Ascending aorta (tissue), 2 donors: Measurements from ENCODE around the gene NUDT13. TPM values are rescaled to one million over a fixed set of nuclear protein-coding genes. Genes with fewer than 3 reads are reported as not detected.
A peak's percentile ranks its signal among the peaks of the same experiment; 100 is the strongest.
"Not testable (repeated sequence)": the region's sequence is repeated elsewhere in the genome, so short reads cannot be mapped to it uniquely, and the experiment has no call there.

Source experiments
- DNase-seq, 2 donors: peaks; one replicate each; pipeline ENCODE4 v3.0.0-alpha.2; 2019; ENCODE audit warnings: low spot score in 2 of 2
- H3K27ac ChIP-seq, 2 donors: fragments of 200-600 bp; sonication (generic); one replicate each; pipeline ENCODE4 v1.5.1; 2016 to 2017; ENCODE audit warnings: mild to moderate bottlenecking in 1 of 2
- H3K27me3 ChIP-seq: fragments of 200-600 bp; sonication (generic); one replicate; pipeline ENCODE4 v1.5.1; 2017
- H3K36me3 ChIP-seq, 2 donors: fragments of 200-600 bp; sonication (generic); one replicate each; pipeline ENCODE4 v1.5.1; 2016
- H3K4me1 ChIP-seq, 2 donors: fragments of 200-600 bp; sonication (generic); one replicate each; pipeline ENCODE4 v1.5.1; 2016 to 2017; ENCODE audit warnings: mild to moderate bottlenecking in 1 of 2
- H3K4me3 ChIP-seq, 2 donors: fragments of 200-600 bp; sonication (generic); one replicate each; pipeline ENCODE4 v1.5.1; 2016 to 2017; ENCODE audit warnings: mild to moderate bottlenecking in 1 of 2
- H3K9me3 ChIP-seq, 2 donors: fragments of 200-600 bp; sonication (generic); one replicate each; pipeline ENCODE4 v1.5.1; 2016
- intact Hi-C: fragments of 100-400 bp; cut with DNase I; formaldehyde crosslinking; loops from one replicate; pipeline ENCODE4 v1.15.1; 2023
- total RNA-seq: library from RNA; depleted of rRNA; stranded (reverse); fragments of >200 nt; gene quantifications from one replicate; pipeline ENCODE4 v1.1.0, GENCODE V29; 2016
- TF ChIP-seq, protein P1 (sequence below), 3 experiments: fragments of 200-600 bp in 2 of 3; fragments of 450-650 bp in 1 of 3; sonication (generic) in 2 of 3; IDR thresholded peaks; one replicate each; pipeline ENCODE4 v1.5.1; 2016 to 2019; ENCODE audit warnings: antibody characterized with exemption in 3 of 3, mild to moderate bottlenecking in 1 of 3, moderate library complexity in 1 of 3

The NUDT13 gene
- total RNA-seq, 1 donor from 2014 or later, result 7.6 TPM

DNA sequence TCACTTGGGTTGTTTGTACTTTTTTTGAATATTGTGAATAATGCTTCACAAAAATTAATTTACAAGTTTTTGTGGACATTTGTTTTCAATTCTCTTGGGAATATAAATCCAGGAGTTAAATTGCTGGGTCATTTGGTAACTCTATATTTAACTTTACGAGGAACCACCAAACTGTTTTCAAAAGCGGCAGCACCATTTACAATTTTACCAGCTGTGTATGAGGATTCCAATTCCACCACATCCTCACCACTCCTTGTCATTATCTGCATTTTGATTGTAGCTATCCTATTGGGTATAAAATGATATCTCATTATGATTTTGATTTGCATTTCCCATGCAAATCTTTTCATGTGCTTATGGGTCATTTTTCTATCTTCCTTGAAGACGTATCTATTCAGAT, 4.0 kb upstream of the NUDT13 start:
- Histone ChIP-seq H3K27me3 (no peaks in the 10 kb centered on the region), H3K36me3 (no peaks in the 10 kb centered on the region), H3K27ac (no peak overlapping the region), H3K9me3 (no peaks in the 10 kb centered on the region), H3K4me3 (no peak overlapping the region), H3K4me1 (no peaks in the 10 kb centered on the region)
- TF ChIP-seq, protein P1, sequence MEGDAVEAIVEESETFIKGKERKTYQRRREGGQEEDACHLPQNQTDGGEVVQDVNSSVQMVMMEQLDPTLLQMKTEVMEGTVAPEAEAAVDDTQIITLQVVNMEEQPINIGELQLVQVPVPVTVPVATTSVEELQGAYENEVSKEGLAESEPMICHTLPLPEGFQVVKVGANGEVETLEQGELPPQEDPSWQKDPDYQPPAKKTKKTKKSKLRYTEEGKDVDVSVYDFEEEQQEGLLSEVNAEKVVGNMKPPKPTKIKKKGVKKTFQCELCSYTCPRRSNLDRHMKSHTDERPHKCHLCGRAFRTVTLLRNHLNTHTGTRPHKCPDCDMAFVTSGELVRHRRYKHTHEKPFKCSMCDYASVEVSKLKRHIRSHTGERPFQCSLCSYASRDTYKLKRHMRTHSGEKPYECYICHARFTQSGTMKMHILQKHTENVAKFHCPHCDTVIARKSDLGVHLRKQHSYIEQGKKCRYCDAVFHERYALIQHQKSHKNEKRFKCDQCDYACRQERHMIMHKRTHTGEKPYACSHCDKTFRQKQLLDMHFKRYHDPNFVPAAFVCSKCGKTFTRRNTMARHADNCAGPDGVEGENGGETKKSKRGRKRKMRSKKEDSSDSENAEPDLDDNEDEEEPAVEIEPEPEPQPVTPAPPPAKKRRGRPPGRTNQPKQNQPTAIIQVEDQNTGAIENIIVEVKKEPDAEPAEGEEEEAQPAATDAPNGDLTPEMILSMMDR (IDR thresholded peaks at IDR 0.05), result no peak
- DNase-seq, result no peak
- intact Hi-C loops, result no loop called here

DNA sequence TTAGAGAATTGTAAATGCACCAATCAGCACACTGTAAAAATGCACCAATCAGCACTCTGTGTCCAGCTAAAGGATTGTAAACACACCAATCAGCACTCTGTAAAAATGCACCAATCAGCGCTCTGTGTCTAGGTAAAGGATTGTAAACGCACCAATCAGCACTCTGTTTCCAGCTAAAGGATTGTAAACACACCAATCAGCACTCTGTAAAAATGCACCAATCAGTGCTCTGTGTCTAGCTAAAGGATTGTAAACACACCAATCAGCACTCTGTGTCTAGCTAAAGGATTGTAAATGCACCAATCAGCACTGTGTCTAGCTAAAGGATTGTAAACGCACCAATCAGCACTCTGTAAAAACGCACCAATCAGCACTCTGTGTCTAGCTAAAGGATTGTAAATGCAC, 1.0 kb upstream of the NUDT13 start:
- H3K27ac ChIP-seq, H3K4me1 ChIP-seq, H3K4me3 ChIP-seq, H3K9me3 ChIP-seq, DNase-seq, intact Hi-C loops, H3K27me3 ChIP-seq, H3K36me3 ChIP-seq: not testable (repeated sequence)

DNA sequence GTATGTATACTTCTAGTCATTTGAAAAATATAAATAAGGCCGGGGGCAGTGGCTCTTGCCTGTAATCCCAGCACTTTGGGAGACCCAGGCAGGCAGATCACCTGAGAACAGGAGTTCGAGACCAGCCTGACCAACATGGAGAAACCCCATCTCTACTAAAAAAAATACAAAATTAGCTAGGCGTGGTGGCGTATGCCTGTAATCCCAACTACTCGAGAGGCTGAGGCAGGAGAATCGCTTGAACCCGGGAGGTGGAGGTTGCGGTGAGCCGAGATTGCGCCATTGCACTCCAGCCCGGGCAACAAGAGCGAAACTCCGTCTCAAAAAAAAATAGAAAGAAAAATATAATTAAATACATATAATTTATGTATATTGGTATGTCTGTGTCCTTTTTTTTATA, 1.8 kb downstream of the NUDT13 start:
- not testable (repeated sequence) for DNase-seq, H3K4me1 ChIP-seq, H3K27me3 ChIP-seq, H3K9me3 ChIP-seq, H3K4me3 ChIP-seq, H3K36me3 ChIP-seq
- peak overlapping the region in 1 of 2 donors; percentile 88 for H3K27ac ChIP-seq
- intact Hi-C loops, result loop anchor here (5.0 kb wide), 1 partner anchor 55 kb away; the partner anchor contains the start of genes ECD and FAM149B1

DNA sequence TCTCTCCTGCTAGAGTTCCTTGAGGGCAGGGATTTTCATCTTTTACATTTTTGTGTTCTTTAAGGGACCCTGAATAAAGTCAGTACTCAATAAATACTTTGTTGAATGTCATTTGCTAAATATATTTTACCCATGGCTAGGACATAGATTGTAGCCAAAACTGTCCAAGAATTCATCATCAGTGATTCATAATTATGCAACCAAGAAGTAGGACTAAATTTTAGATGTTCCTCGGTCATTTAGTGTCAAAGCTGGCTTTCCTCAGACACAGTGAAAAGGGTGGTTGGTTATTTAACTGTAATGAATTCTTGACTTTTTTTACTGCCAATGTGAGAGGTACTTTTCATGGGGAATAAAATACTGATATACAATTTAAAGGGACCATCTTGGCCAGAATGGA, 3.3 kb downstream of the NUDT13 start:
- intact Hi-C loops, result loop anchor here (5.0 kb wide), 1 partner anchor 54 kb away; the partner anchor contains the start of genes ECD and FAM149B1
- Histone ChIP-seq H3K27ac (peak overlapping the region in 1 of 2 donors; percentile 10), H3K4me3 (no peak overlapping the region), H3K9me3 (no peaks in the 10 kb centered on the region), H3K36me3 (no peaks in the 10 kb centered on the region), H3K4me1 (peaks cover 0 to 4% of the 10 kb centered on the region in 2 donors), H3K27me3 (no peaks in the 10 kb centered on the region)
- DNase-seq, result no peak
- TF ChIP-seq, protein P1 (IDR thresholded peaks at IDR 0.05), result no peak

DNA sequence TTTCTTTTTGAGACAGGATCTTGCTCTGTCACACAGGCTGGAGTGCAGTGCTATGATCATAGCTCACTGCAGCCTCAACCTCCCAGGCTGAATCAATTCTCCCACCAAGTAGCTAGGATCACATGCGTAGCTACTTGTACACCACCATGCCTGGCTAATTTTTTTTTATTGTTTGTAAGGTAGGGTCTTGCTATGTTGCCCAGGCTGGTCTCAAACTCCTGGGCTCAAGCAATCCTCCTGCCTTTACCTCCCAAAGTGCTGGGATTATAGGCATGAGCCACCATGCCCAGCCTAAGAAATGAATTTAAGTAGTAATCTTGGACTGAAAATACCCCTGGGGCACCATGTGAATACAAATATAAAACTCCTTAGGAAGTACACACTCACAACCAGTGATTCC, 5.8 kb downstream of the NUDT13 start:
- no peak overlapping the region for H3K4me3 ChIP-seq
- peaks cover 0 to 4% of the 10 kb centered on the region in 2 donors for H3K4me1 ChIP-seq
- no peaks in the 10 kb centered on the region for H3K9me3 ChIP-seq
- H3K27me3 ChIP-seq, result no peaks in the 10 kb centered on the region
- no peak overlapping the region for H3K27ac ChIP-seq
- no peaks in the 10 kb centered on the region for H3K36me3 ChIP-seq
- TF ChIP-seq, protein P1 (IDR thresholded peaks at IDR 0.05), result no peak
- intact Hi-C loops, result no loop called here
- DNase-seq, result no peak

DNA sequence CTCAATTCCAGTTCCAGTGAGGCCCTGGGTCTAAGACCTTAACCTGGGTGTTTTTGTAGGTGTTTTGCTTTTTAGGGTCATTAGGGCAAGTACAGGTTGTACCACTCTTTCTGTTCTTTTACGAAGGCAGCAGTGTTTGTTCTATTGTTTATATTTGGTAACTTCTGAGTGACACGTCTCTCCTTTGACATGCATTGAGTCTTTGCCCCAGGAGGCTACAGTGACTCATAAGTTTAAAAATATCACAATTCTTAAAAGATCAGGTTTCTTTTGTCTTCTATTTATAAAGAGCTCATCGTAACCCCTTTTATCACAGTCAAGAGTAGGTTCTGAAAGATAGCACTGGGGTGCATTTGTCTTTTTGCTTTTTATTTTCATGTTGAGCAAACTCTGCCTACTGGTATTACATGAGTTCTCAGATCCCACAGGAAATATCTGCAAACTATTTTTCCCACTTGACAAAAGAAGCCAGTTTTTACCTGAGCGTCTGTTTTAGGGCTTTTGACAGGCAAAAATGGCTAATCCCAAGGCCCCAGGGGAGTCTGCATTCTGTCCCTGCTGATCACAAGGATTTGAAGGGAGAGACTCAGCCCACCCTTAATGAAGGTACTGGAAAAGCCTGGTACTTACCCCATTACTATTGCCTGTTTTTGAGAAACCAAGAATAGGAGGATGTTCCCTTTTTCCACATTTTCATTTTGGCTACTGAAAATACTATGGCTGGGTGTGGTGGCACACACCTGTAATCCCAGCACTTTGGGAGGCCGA, 7.9 kb downstream of the NUDT13 start:
- TF ChIP-seq, protein P1 (IDR thresholded peaks at IDR 0.05), result no peak
- Histone ChIP-seq H3K4me1 (peaks cover 0 to 4% of the 10 kb centered on the region in 2 donors), H3K4me3 (no peak overlapping the region), H3K9me3 (no peaks in the 10 kb centered on the region), H3K27me3 (no peaks in the 10 kb centered on the region), H3K27ac (peak overlapping the region; percentile 42 to 55), H3K36me3 (peaks cover 0 to 1% of the 10 kb centered on the region in 2 donors)
- intact Hi-C loops, result no loop called here
- DNase-seq, result no peak
